ENCODE results near the gene UBE2V1. TPM values are rescaled to one million over a fixed set of nuclear protein-coding genes. Genes with fewer than 3 reads are reported as not detected.

UBE2V1 gene
- total and polyA plus RNA-seq, 2 of the 13 experiments (the other 11 are each of a cell fraction or from before 2014, with no cell fraction given): 81.3 to 132 TPM

DNA sequence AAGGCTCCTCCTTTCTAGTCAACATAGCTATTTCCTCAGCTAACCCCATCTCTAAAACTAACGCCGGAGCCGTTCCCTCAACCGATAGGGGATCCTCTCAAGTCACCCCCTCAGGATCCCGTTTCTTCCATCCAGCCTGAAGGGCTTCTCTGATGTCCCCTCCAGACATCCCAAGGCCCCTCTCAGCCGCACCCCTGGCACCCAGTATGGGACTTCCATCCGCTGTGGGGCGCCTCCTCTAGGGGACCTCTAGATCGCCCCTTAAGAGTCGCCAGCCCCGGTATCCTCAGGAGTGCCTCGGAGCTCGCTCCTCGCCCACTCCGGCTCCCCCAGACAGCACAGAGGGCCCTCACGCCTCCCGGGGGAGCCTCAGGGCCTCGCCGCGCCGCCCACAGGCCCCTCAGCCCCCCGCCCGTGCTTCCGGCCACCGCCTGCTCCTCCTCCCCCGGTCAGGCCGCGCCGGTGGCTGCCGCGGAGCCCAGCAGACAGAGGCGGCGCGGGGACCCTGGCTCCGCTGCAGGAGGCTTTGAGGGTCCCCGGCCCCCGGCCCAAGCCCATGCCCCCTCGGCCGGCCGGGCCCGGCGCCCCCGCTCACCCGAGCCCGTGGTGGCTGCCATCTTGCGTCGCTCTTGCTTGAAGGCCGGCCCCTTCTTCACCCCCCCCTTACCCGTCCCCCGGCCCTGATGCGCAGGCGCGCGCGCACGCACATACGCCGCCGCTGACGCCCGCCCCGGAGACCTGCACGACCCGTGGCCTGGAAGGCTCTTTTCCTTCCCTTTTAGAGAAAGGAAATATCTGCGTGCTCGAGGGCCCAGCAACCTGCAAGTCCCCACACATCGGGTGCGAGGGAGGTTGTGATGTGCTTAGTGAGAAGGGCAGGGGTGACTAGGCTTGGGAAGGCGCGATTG, at the start of gene UBE2V1 (continued):
- TF ChIP-seq POLR2A (IDR thresholded peaks at IDR 0.05; ENCODE audit: insufficient read depth in 1 of 2, low read depth in 2 of 2, low read length in 2 of 2) (peak; percentile 85 to 89), ZNF598 (CRISPR knock-in tag; IDR thresholded peaks at IDR 0.05; ENCODE audit: borderline replicate concordance) (peak; percentile 91), SMAD9 (CRISPR knock-in tag; IDR thresholded peaks at IDR 0.05) (0 out of 2 replicates have a peak, but pooled peaks have one; percentile 46), ZNF615 (CRISPR knock-in tag; IDR thresholded peaks at IDR 0.05; ENCODE audit: borderline replicate concordance) (no peak), MIER3 (CRISPR knock-in tag; IDR thresholded peaks at IDR 0.05; ENCODE audit: borderline replicate concordance) (no peak), ONECUT2 (CRISPR knock-in tag; IDR thresholded peaks at IDR 0.05) (no peak), SP5 (CRISPR knock-in tag; IDR thresholded peaks at IDR 0.05; ENCODE audit: borderline replicate concordance, low read depth) (peak; percentile 45), KDM1A (CRISPR knock-in tag; IDR thresholded peaks at IDR 0.05) (no peak), ATAD3A (CRISPR knock-in tag; IDR thresholded peaks at IDR 0.05) (no peak), HHEX (CRISPR knock-in tag; IDR thresholded peaks at IDR 0.05) (peak; percentile 18; the same call in 1 of the 2 replicates), ZNF572 (CRISPR knock-in tag; IDR thresholded peaks at IDR 0.05) (peak; percentile 90; the same call in 1 of the 2 replicates), TSC22D2 (CRISPR knock-in tag; IDR thresholded peaks at IDR 0.05; ENCODE audit: borderline replicate concordance) (0 out of 2 replicates have a peak, but pooled peaks have one; percentile 48), SMARCC2 (IDR thresholded peaks at IDR 0.05) (no peak), ZNF383 (CRISPR knock-in tag; IDR thresholded peaks at IDR 0.05; ENCODE audit: borderline replicate concordance) (0 out of 2 replicates have a peak, but pooled peaks have one; percentile 94), ZNF224 (CRISPR knock-in tag; IDR thresholded peaks at IDR 0.05) (0 out of 2 replicates have a peak, but pooled peaks have one; percentile 28), SSRP1 (CRISPR knock-in tag; IDR thresholded peaks at IDR 0.05) (0 out of 2 replicates have a peak, but pooled peaks have one; percentile 67), HOXA7 (CRISPR knock-in tag; IDR thresholded peaks at IDR 0.05) (no peak)
- TF ChIP-seq, protein P1, sequence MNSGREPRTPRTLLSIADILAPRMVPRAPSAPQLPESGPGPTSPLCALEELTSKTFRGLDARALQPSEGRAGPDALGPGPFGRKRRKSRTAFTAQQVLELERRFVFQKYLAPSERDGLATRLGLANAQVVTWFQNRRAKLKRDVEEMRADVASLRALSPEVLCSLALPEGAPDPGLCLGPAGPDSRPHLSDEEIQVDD (CRISPR knock-in tag; IDR thresholded peaks at IDR 0.05; ENCODE audit: borderline replicate concordance): peak; percentile 74; the same call in 1 of the 2 replicates
- TF ChIP-seq, protein P2, sequence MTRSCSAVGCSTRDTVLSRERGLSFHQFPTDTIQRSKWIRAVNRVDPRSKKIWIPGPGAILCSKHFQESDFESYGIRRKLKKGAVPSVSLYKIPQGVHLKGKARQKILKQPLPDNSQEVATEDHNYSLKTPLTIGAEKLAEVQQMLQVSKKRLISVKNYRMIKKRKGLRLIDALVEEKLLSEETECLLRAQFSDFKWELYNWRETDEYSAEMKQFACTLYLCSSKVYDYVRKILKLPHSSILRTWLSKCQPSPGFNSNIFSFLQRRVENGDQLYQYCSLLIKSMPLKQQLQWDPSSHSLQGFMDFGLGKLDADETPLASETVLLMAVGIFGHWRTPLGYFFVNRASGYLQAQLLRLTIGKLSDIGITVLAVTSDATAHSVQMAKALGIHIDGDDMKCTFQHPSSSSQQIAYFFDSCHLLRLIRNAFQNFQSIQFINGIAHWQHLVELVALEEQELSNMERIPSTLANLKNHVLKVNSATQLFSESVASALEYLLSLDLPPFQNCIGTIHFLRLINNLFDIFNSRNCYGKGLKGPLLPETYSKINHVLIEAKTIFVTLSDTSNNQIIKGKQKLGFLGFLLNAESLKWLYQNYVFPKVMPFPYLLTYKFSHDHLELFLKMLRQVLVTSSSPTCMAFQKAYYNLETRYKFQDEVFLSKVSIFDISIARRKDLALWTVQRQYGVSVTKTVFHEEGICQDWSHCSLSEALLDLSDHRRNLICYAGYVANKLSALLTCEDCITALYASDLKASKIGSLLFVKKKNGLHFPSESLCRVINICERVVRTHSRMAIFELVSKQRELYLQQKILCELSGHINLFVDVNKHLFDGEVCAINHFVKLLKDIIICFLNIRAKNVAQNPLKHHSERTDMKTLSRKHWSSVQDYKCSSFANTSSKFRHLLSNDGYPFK (CRISPR knock-in tag; IDR thresholded peaks at IDR 0.05; ENCODE audit: borderline replicate concordance): peak; percentile 69; the same call in 1 of the 2 replicates
- TF ChIP-seq, protein P3, sequence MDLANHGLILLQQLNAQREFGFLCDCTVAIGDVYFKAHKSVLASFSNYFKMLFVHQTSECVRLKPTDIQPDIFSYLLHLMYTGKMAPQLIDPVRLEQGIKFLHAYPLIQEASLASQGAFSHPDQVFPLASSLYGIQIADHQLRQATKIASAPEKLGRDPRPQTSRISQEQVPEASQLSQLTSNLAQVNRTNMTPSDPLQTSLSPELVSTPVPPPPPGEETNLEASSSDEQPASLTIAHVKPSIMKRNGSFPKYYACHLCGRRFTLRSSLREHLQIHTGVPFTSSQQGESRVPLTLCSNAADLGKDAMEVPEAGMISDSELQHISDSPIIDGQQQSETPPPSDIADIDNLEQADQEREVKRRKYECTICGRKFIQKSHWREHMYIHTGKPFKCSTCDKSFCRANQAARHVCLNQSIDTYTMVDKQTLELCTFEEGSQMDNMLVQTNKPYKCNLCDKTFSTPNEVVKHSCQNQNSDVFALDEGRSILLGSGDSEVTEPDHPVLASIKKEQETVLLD (CRISPR knock-in tag; IDR thresholded peaks at IDR 0.05; ENCODE audit: low read depth): peak; percentile 73; the same call in 1 of the 2 replicates
- TF ChIP-seq, protein P4, sequence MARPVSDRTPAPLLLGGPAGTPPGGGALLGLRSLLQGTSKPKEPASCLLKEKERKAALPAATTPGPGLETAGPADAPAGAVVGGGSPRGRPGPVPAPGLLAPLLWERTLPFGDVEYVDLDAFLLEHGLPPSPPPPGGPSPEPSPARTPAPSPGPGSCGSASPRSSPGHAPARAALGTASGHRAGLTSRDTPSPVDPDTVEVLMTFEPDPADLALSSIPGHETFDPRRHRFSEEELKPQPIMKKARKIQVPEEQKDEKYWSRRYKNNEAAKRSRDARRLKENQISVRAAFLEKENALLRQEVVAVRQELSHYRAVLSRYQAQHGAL (CRISPR knock-in tag; IDR thresholded peaks at IDR 0.05; ENCODE audit: not compliant biosample characterization): peak; percentile 58
- TF ChIP-seq, protein P5, sequence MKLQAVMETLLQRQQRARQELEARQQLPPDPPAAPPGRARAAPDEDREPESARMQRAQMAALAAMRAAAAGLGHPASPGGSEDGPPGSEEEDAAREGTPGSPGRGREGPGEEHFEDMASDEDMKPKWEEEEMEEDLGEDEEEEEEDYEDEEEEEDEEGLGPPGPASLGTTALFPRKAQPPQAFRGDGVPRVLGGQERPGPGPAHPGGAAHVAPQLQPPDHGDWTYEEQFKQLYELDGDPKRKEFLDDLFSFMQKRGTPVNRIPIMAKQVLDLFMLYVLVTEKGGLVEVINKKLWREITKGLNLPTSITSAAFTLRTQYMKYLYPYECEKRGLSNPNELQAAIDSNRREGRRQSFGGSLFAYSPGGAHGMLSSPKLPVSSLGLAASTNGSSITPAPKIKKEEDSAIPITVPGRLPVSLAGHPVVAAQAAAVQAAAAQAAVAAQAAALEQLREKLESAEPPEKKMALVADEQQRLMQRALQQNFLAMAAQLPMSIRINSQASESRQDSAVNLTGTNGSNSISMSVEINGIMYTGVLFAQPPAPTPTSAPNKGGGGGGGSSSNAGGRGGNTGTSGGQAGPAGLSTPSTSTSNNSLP (IDR thresholded peaks at IDR 0.05; ENCODE audit: low read depth, low read length): peak; percentile 49; the same call in 1 of the 2 replicates
